Stimulated activated CD4-positive, alpha-beta T cell treated with anti-CD3 and anti-CD28 coated beads, Interleukin-1b, Interleukin-23, amount 100 ng/mL, for 48 hours (primary cell): ENCODE results near the gene RPS27.
"Not testable (repeated sequence)": the region's sequence is repeated elsewhere in the genome, so short reads cannot be mapped to it uniquely, and the experiment has no call there.

Experiments
- DNase-seq: peaks from one replicate; pipeline ENCODE4 v3.0.0-alpha.2; 2020

RPS27 gene

DNA sequence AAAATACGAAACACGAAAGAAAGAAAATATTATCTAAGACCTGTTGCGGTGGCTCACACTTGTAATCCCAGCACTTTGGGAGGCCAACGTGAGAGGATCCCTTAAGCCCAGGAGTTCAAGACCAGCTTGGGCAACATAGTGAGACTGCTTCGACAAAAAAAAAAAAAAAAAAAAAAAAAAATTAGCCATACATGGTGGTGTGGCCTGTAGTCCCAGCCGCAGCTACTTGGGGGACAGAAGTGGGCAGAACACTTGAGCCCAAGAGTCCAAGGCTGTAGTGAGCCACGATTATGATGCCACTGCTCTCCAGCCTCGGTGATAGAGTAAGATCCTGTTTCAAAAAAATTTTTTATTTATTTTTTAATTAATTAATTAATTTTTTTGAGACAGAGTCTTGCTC, 2.9 kb upstream of the RPS27 start:
- no peak for DNase-seq

DNA sequence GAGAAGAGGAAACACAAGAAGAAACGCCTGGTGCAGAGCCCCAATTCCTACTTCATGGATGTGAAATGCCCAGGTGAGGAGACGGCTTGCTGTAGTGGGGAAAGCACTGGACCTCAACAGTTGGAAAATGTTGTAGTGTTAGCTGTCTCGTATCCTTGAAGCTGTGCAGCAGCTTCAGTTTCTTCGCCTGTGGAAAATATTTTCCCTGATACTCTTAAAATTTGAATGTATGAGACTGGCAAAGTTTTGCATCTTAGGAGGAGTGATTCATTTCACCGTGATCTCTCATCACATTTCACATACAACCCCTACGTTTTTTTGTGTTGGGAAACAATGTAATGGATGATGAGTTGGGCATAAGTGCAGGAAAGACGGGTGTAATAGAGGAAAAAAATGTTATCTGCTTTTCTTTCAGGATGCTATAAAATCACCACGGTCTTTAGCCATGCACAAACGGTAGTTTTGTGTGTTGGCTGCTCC, 629 bp downstream of the RPS27 start:
- DNase-seq: no peak

DNA sequence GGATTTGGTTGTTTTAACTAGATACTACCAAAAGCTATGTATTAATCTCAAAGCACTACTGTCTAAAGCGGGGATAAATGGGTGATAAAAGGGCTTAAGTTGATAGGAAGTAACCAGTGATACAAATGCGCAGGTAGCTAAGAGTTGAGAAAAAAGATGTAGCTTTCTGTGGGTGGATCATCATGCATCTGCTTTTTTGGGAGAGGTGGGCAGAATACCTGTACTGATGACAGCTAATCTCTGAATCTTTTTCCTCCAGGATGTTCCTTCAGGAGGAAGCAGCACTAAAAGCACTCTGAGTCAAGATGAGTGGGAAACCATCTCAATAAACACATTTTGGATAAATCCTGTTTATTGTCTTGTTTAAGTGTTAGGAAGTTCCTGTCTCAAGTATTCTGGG, 1.2 kb downstream of the RPS27 start:
- DNase-seq: no peak

DNA sequence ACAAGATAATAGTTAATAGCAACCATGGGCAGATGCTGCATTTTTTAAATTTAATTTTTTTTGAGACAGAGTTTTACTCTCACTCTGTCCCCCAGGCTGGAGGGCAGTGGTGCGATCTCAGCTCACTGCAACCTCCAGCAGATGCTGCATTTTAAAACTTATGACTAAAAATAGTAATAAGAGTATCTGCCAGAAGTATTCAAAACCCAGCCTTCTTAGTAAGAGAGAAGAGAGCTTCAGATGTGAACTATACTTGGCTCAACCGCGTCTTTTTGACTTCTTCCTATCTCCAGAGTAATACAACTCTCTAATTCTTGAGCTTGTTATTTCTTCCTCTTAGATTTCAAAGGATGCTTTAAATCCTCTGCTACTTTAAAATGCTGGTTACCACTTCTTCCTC, 4.6 kb downstream of the RPS27 start:
- no peak for DNase-seq

DNA sequence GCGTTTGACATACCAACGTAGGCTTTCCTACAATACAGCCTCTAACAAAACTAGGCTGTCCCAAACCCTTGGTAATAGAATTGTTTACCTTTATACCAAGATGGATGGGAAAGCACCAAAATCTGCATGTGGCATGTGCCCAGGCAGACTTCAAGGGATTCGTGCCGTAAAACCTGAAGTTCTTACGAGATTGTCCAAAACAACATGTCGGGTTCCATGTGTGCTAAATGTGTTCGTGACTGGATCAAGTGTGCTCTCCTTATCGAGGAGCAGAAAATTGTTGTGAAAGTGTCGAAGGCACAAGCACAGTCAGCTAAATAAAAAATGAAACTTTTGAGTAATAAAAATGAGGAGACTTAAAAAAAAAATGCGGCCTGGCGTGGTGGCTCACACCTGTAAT, 5.1 kb downstream of the RPS27 start:
- DNase-seq: no peak

DNA sequence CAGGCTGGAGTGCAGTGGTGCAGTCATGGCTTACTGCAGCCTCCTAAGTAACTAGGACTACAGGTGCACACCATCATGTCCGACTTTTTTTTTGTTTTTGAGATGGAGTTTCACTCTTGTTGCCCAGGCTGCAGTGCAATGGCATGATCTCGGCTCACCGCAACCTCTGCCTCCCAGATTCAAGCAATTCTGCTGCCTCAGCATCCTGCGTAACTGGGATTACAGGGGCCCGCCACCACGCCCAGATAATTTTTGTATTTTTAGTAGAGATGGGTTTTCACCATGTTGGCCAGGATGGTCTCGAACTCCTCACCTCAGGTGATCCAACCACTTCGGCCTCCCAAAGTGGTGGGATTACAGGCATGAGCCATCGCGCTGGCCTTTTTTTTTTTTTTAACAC, 6.3 kb downstream of the RPS27 start:
- not testable (repeated sequence) for DNase-seq

DNA sequence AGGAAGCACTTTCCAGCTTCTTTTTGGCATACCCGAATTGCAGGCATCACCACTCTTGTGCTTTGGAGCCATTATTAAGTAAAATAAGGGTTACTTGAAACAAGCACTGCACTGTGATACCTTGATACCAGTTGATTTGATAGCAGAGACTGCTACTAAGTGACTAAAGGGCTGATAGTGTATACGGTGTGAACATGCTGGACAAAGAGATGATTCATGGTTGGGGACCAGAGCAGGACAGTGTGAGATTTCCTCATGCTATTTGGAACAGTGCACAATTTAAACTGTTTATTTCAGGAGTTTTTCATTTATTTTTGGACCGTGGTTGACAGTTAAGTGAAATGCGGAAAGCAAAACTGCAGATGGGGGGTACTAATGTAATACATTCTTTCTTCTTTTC, 9.9 kb downstream of the RPS27 start:
- DNase-seq: no peak

DNA sequence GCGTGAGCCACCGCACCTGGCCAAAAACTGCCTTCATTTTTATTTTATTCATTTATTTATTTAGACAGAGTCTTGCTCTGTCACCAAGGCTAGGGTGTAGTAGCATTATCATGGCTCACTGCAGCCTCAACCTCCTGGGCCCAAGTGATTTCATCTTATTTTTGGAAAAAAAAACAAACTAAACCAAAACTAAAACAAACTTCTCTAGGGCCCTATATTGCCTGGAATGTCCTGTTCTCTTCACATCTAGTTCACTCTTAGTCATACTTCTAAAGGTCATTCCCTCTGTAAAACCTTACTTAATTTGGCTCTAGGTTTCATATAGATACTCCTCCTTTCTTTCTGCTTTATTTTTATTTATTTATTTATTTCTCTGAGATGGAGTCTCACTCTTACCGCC, 15.6 kb downstream of the RPS27 start:
- no peak for DNase-seq

DNA sequence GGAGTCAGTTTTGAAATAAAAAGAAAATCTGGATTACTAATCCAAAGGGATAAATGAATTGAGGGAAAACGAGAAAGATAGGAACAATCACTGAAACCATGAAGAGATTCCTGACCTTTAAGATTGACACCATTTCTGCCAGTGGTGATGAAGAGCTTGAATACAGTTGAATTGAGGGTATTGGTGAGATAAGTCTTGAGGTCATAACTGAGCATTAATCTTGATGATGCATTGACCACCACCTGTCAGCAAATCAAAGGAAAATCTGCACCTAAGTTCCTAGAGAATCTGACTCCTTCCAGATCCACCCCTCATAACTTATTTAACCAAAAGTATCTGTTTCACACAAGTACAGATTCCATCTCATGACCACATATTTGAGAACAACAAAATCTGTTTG, 21.6 kb downstream of the RPS27 start:
- no peak for DNase-seq

DNA sequence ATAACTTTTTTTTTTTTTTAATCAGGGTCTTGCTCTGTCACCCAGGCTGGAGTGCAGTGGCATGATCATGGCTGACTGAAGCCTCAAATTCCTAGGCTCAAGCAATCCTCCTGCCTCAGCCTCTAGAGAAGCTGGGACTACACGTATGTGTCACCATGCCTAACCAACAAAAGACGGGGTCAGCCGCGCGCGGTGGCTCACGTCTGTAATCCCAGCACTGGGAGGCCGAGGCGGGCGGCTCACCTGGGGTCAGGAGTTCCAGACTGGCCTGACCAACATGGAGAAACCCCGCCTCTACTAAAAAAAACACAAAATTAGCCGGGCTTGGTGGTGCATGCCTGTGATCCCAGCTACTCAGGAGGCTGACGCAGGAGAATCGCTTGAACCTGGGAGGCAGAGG, 22.0 kb downstream of the RPS27 start:
- not testable (repeated sequence) for DNase-seq

DNA sequence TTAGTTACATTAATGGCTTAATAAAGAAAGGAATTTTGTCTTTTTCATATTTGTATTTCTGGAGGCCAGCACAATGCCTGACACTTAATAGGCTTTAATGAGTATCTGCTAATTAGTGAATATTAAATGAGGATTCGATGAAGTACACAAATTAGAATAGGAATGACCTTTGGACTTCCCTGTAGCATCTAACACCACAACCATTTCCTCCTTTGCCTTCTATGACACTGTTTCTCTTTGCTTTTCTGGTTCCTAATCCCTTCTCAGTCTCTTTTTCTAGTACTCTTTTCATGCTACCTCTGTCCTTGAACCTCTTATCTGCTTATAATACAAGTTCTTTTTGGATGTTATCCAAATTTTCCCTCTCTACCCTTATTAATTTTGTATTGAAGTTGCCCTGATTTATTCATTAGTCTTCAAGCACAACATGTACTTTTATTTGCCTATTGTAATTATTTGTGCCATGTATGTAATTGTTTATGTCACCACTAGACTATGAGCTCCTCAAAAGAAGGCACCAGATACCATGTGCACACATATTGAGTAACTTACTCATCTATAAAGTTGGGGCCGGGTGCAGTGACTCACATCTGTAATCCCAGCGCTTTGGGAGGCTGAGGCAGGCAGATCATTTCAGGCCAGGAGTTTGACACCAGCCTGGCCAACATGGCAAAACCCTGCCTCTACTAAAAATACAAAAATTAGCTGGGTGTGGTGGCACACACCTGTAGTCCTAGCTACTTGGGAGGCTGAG, 23.8 kb downstream of the RPS27 start:
- DNase-seq: no peak

DNA sequence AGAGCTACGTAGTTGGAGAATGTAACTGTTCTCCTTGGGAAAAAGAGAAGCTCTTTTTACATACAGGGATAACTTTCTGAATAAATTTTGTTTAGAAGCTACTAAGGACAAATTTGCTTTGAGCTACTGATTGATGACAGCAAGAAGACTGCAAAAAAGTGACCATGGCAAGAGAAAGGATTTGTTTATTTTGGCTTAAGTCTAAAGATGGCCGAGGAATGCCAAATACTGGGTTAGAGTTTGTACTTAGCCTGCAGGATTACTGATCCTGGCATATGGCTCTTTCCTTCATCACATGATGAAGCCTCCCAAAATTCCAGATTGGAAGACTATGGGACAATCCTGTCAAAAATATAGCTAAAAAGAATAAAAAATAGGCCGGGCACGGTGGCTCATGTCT, 28.7 kb downstream of the RPS27 start:
- DNase-seq: no peak

DNA sequence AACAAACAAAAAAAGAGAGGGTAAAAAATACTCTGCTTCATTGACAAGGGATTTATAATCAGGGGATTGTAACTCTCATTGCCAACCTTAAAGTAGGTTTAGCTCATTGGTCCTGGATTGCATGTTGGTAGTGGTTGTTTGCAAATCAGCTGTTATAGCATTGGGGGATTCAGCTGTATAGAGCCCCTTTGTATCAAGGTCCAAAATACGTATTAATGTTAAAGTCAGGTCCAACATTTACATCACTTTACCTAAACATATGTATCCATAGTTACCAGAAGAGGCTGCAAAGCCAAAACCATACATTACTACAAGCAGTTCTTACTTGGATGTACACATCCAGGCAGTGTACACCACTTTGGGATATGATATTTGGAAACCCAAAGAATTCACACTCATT, 29.4 kb downstream of the RPS27 start:
- DNase-seq: no peak

DNA sequence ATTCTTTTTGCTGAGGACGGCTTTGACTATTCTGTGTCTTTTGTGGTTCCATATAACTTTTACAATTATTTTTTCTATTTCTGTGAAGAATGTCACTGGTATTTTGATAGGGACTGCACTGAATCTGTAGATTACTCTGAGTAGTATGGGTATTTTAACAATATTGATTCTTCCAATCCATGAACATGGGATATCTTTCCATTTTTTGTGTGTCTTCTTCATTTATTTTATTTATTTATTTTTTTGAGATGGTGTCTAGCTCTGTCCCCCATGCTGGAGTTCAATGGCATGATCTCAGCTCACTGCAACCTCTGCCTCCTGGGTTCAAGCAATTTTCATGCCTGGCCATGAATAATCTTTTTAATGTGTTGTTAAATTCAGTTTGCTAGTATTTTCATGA, 43.1 kb downstream of the RPS27 start:
- not testable (repeated sequence) for DNase-seq
